Measurements from ENCODE around the gene CTPS1.
A peak's percentile ranks its signal among the peaks of the same experiment; 100 is the strongest.

Gene CTPS1

GRCh38 chr1:41015281-41015896 is 35.9 kb downstream of the CTPS1 start:
- peaks cover 6% of the 10 kb centered on the region for H3K4me1 ChIP-seq (ENCODE audit: control insufficient read depth, insufficient read depth, low read length, poor library complexity, severe bottlenecking)
- H3K36me3 ChIP-seq (ENCODE audit: control insufficient read depth, insufficient read depth, low read length), result peaks cover 84% of the 10 kb centered on the region
- H3K4me3 ChIP-seq (ENCODE audit: extremely low read depth, insufficient read depth, low read length, poor library complexity, severe bottlenecking), result no peak overlapping the region
- 94 to 97% methylated on average over 5 of the region's 5 CpGs for WGBS, 2 experiments (ENCODE audit: insufficient coverage in 2 of 2)
- no peaks in the 10 kb centered on the region for H3K9me3 ChIP-seq (ENCODE audit: control insufficient read depth, low read length)
- H3K27ac ChIP-seq (ENCODE audit: low read depth, low read length, severe bottlenecking), result no peak overlapping the region

GRCh38 chr1:41015897-41016470 is 36.5 kb downstream of the CTPS1 start:
- no peak overlapping the region for H3K27ac ChIP-seq (ENCODE audit: low read depth, low read length, severe bottlenecking)
- no peak overlapping the region for H3K4me3 ChIP-seq (ENCODE audit: extremely low read depth, insufficient read depth, low read length, poor library complexity, severe bottlenecking)
- H3K9me3 ChIP-seq (ENCODE audit: control insufficient read depth, low read length), result no peaks in the 10 kb centered on the region
- H3K36me3 ChIP-seq (ENCODE audit: control insufficient read depth, insufficient read depth, low read length), result peaks cover 78% of the 10 kb centered on the region
- WGBS, 2 experiments (ENCODE audit: insufficient coverage in 2 of 2), result 92 to 97% methylated on average over 12 of the region's 13 CpGs
- peaks cover 6% of the 10 kb centered on the region for H3K4me1 ChIP-seq (ENCODE audit: control insufficient read depth, insufficient read depth, low read length, poor library complexity, severe bottlenecking)

- Histone ChIP-seq H3K9me3 (ENCODE audit: control insufficient read depth, low read length) (no peaks in the 10 kb centered on the region), H3K27ac (ENCODE audit: low read depth, low read length, severe bottlenecking) (no peak overlapping the region), H3K36me3 (ENCODE audit: control insufficient read depth, insufficient read depth, low read length) (peaks cover 64% of the 10 kb centered on the region), H3K4me3 (ENCODE audit: extremely low read depth, insufficient read depth, low read length, poor library complexity, severe bottlenecking) (no peak overlapping the region), H3K4me1 (ENCODE audit: control insufficient read depth, insufficient read depth, low read length, poor library complexity, severe bottlenecking) (peaks cover 15% of the 10 kb centered on the region)
- 96% methylated on average over 41 to 44 of the region's 44 CpGs for WGBS, 2 experiments (ENCODE audit: insufficient coverage in 2 of 2)
Observed at GRCh38 chr1:41017141-41018017, 37.9 kb downstream of the CTPS1 start.

- 96 to 100% methylated on average over 7 to 8 of the region's 8 CpGs for WGBS, 2 experiments (ENCODE audit: insufficient coverage in 2 of 2)
- Histone ChIP-seq H3K9me3 (ENCODE audit: control insufficient read depth, low read length) (no peaks in the 10 kb centered on the region), H3K36me3 (ENCODE audit: control insufficient read depth, insufficient read depth, low read length) (peaks cover 58% of the 10 kb centered on the region), H3K27ac (ENCODE audit: low read depth, low read length, severe bottlenecking) (no peak overlapping the region), H3K4me1 (ENCODE audit: control insufficient read depth, insufficient read depth, low read length, poor library complexity, severe bottlenecking) (peaks cover 12% of the 10 kb centered on the region), H3K4me3 (ENCODE audit: extremely low read depth, insufficient read depth, low read length, poor library complexity, severe bottlenecking) (no peak overlapping the region)
Observed at GRCh38 chr1:41018018-41018410, 38.5 kb downstream of the CTPS1 start.

GRCh38 chr1:41019353-41019745 is 39.9 kb downstream of the CTPS1 start:
- WGBS, 2 experiments (ENCODE audit: insufficient coverage in 2 of 2), result 91 to 100% methylated on average over 2 of the region's 2 CpGs
- no peak overlapping the region for H3K27ac ChIP-seq (ENCODE audit: low read depth, low read length, severe bottlenecking)

GRCh38 chr1:41020109-41020576 is 40.6 kb downstream of the CTPS1 start:
- H3K9me3 ChIP-seq (ENCODE audit: control insufficient read depth, low read length), result no peaks in the 10 kb centered on the region
- 95% methylated on average over 17 of the region's 17 CpGs for WGBS, 2 experiments (ENCODE audit: insufficient coverage in 2 of 2)
- H3K36me3 ChIP-seq (ENCODE audit: control insufficient read depth, insufficient read depth, low read length), result peaks cover 37% of the 10 kb centered on the region

More at GRCh38 chr1:41019353-41019745, 39.9 kb downstream of the CTPS1 start:
- Histone ChIP-seq H3K4me3 (ENCODE audit: extremely low read depth, insufficient read depth, low read length, poor library complexity, severe bottlenecking) (no peak overlapping the region), H3K36me3 (ENCODE audit: control insufficient read depth, insufficient read depth, low read length) (peaks cover 45% of the 10 kb centered on the region), H3K4me1 (ENCODE audit: control insufficient read depth, insufficient read depth, low read length, poor library complexity, severe bottlenecking) (peaks cover 9% of the 10 kb centered on the region), H3K9me3 (ENCODE audit: control insufficient read depth, low read length) (no peaks in the 10 kb centered on the region)

GRCh38 chr1:41020654-41021053 is 41.2 kb downstream of the CTPS1 start:
- H3K27ac ChIP-seq (ENCODE audit: low read depth, low read length, severe bottlenecking), result no peak overlapping the region
- no peaks in the 10 kb centered on the region for H3K9me3 ChIP-seq (ENCODE audit: control insufficient read depth, low read length)
- no peak overlapping the region for H3K4me3 ChIP-seq (ENCODE audit: extremely low read depth, insufficient read depth, low read length, poor library complexity, severe bottlenecking)
- 94 to 100% methylated on average over 2 to 3 of the region's 3 CpGs for WGBS, 2 experiments (ENCODE audit: insufficient coverage in 2 of 2)
- peaks cover 9% of the 10 kb centered on the region for H3K4me1 ChIP-seq (ENCODE audit: control insufficient read depth, insufficient read depth, low read length, poor library complexity, severe bottlenecking)
- peaks cover 32% of the 10 kb centered on the region for H3K36me3 ChIP-seq (ENCODE audit: control insufficient read depth, insufficient read depth, low read length)

More at GRCh38 chr1:41020109-41020576, 40.6 kb downstream of the CTPS1 start:
- H3K4me3 ChIP-seq (ENCODE audit: extremely low read depth, insufficient read depth, low read length, poor library complexity, severe bottlenecking), result no peak overlapping the region
- H3K27ac ChIP-seq (ENCODE audit: low read depth, low read length, severe bottlenecking), result no peak overlapping the region
- H3K4me1 ChIP-seq (ENCODE audit: control insufficient read depth, insufficient read depth, low read length, poor library complexity, severe bottlenecking), result peaks cover 9% of the 10 kb centered on the region

GRCh38 chr1:41021526-41022308 is 42.2 kb downstream of the CTPS1 start, which contains the start of gene SLFNL1:
Gene SLFNL1 (minus strand): TSS chr1:41021725. CDS start chr1:41020660, 1,065 bp downstream.
- Histone ChIP-seq H3K4me3 (ENCODE audit: extremely low read depth, insufficient read depth, low read length, poor library complexity, severe bottlenecking) (no peak within 1 kb of the TSS), H3K27ac (ENCODE audit: low read depth, low read length, severe bottlenecking) (peak within 1 kb of the TSS; percentile 2), H3K4me1 (ENCODE audit: control insufficient read depth, insufficient read depth, low read length, poor library complexity, severe bottlenecking) (peaks cover 9% of the 10 kb centered on the region), H3K9me3 (ENCODE audit: control insufficient read depth, low read length) (no peaks in the 10 kb centered on the region), H3K36me3 (ENCODE audit: control insufficient read depth, insufficient read depth, low read length) (peaks cover 27% of the 10 kb centered on the region)
- 80 to 86% methylated on average over 12 of the region's 12 CpGs for WGBS, 2 experiments (ENCODE audit: insufficient coverage in 2 of 2)

- WGBS, 2 experiments (ENCODE audit: insufficient coverage in 2 of 2), result 88 to 95% methylated on average over 7 to 8 of the region's 10 CpGs
- H3K4me3 ChIP-seq (ENCODE audit: extremely low read depth, insufficient read depth, low read length, poor library complexity, severe bottlenecking), result no peak overlapping the region
- H3K4me1 ChIP-seq (ENCODE audit: control insufficient read depth, insufficient read depth, low read length, poor library complexity, severe bottlenecking), result peaks cover 9% of the 10 kb centered on the region
- no peak overlapping the region for H3K27ac ChIP-seq (ENCODE audit: low read depth, low read length, severe bottlenecking)
- H3K36me3 ChIP-seq (ENCODE audit: control insufficient read depth, insufficient read depth, low read length), result peaks cover 25% of the 10 kb centered on the region
- H3K9me3 ChIP-seq (ENCODE audit: control insufficient read depth, low read length), result no peaks in the 10 kb centered on the region
Observed at GRCh38 chr1:41022424-41022823, 42.9 kb downstream of the CTPS1 start.
